ENCODE measurements around the gene IFRD2. TPM values are rescaled to one million over a fixed set of nuclear protein-coding genes. Genes with fewer than 3 reads are reported as not detected.

IFRD2 gene
- total RNA-seq, 6 experiments from 2014 or later = 71.2 to 102 (median 74.6) TPM

- peaks cover 5% of the 10 kb centered on the region for H3K36me3 Mint-ChIP-seq (ENCODE audit: low read depth)
- no peak for TF ChIP-seq CTCF (IDR thresholded peaks at IDR 0.05)
- H3K4me3 Mint-ChIP-seq = no peak overlapping the region
- H3K9me3 Mint-ChIP-seq = no peaks in the 10 kb centered on the region
- no peak overlapping the region for H3K27ac Mint-ChIP-seq
- H3K4me1 Mint-ChIP-seq (ENCODE audit: low read depth) = peaks cover 28% of the 10 kb centered on the region
- peaks cover 1% of the 10 kb centered on the region; the same call in 1 of the 2 replicates for H3K27me3 Mint-ChIP-seq (ENCODE audit: insufficient read depth)
- no peak for DNase-seq
Observed at GRCh38 chr3:50294492-50295403, 2.5 kb upstream of the IFRD2 start.

GRCh38 chr3:50294089-50294488 lies 1.9 kb upstream of the IFRD2 start:
- Mint-ChIP-seq H3K4me1 (ENCODE audit: low read depth) (peaks cover 26% of the 10 kb centered on the region), H3K27ac (no peak overlapping the region), H3K9me3 (no peaks in the 10 kb centered on the region), H3K4me3 (no peak overlapping the region), H3K27me3 (ENCODE audit: insufficient read depth) (peaks cover 1% of the 10 kb centered on the region; the same call in 1 of the 2 replicates), H3K36me3 (ENCODE audit: low read depth) (peaks cover 5% of the 10 kb centered on the region)
- no peak for DNase-seq
- TF ChIP-seq CTCF (IDR thresholded peaks at IDR 0.05) = no peak

GRCh38 chr3:50293079-50293801 lies 1.0 kb upstream of the IFRD2 start:
- Mint-ChIP-seq H3K27me3 (ENCODE audit: insufficient read depth) (peaks cover 1% of the 10 kb centered on the region; the same call in 1 of the 2 replicates), H3K4me1 (ENCODE audit: low read depth) (peaks cover 24% of the 10 kb centered on the region), H3K27ac (peak overlapping the region; percentile 95), H3K36me3 (ENCODE audit: low read depth) (peaks cover 5% of the 10 kb centered on the region), H3K9me3 (no peaks in the 10 kb centered on the region), H3K4me3 (peak overlapping the region; percentile 92)
- no peak for DNase-seq
- TF ChIP-seq CTCF (IDR thresholded peaks at IDR 0.05) = no peak

- TF ChIP-seq CTCF (IDR thresholded peaks at IDR 0.05) = no peak
- H3K27me3 Mint-ChIP-seq (ENCODE audit: insufficient read depth) = peaks cover 1% of the 10 kb centered on the region; the same call in 1 of the 2 replicates
- peaks cover 10% of the 10 kb centered on the region for H3K36me3 Mint-ChIP-seq (ENCODE audit: low read depth)
- no peaks in the 10 kb centered on the region for H3K9me3 Mint-ChIP-seq
- DNase-seq = no peak
- no peak overlapping the region for H3K27ac Mint-ChIP-seq
- H3K4me1 Mint-ChIP-seq (ENCODE audit: low read depth) = peaks cover 20% of the 10 kb centered on the region
- no peak overlapping the region for H3K4me3 Mint-ChIP-seq
Observed at GRCh38 chr3:50290161-50290641, 2.0 kb downstream of the IFRD2 start.

- DNase-seq = no peak
- H3K27me3 Mint-ChIP-seq (ENCODE audit: insufficient read depth) = peaks cover 1% of the 10 kb centered on the region; the same call in 1 of the 2 replicates
- H3K4me1 Mint-ChIP-seq (ENCODE audit: low read depth) = peaks cover 20% of the 10 kb centered on the region
- TF ChIP-seq CTCF (IDR thresholded peaks at IDR 0.05) = no peak
- H3K9me3 Mint-ChIP-seq = no peaks in the 10 kb centered on the region
- peaks cover 10% of the 10 kb centered on the region for H3K36me3 Mint-ChIP-seq (ENCODE audit: low read depth)
- H3K27ac Mint-ChIP-seq = no peak overlapping the region
- H3K4me3 Mint-ChIP-seq = no peak overlapping the region
Observed at GRCh38 chr3:50289130-50289529, 3.1 kb downstream of the IFRD2 start.
